DND-41 (cell line): ENCODE data around the gene DOC2A.

Experiments
- ATAC-seq: fragments of 200-7000 bp; cut with Tn5 transposase; 3 replicates; pipeline ENCODE4 v1.9.1; 2021; ENCODE audit warnings: low read depth; ENCODE audit not compliant: insufficient read depth
- DNase-seq: peaks from one replicate; pipeline ENCODE4 v3.0.0-alpha.2; 2020
- H2AFZ ChIP-seq: 2 replicates; pipeline ENCODE4 v1.6.0; 2012; ENCODE audit warnings: low read depth, low read length
- H3K27ac ChIP-seq: 2 replicates; pipeline ENCODE4 v1.5.1; 2012; ENCODE audit warnings: low read length, inconsistent platforms
- H3K27me3 ChIP-seq: fragments of 200-600 bp; sonication (generic); 2 replicates; pipeline ENCODE4 v1.6.0; 2012; ENCODE audit warnings: low read length, mild to moderate bottlenecking, inconsistent platforms; ENCODE audit not compliant: insufficient read depth, poor library complexity
- H3K36me3 ChIP-seq: 2 replicates; pipeline ENCODE4 v1.5.1; 2012; ENCODE audit warnings: low read length, inconsistent platforms; ENCODE audit not compliant: insufficient read depth
- H3K4me1 ChIP-seq: 2 replicates; pipeline ENCODE4 v1.5.1; 2012; ENCODE audit warnings: mild to moderate bottlenecking, low read length; ENCODE audit not compliant: insufficient read depth
- H3K4me2 ChIP-seq: 2 replicates; pipeline ENCODE4 v1.6.0; 2012; ENCODE audit warnings: mild to moderate bottlenecking, moderate library complexity, low read length, inconsistent platforms; ENCODE audit not compliant: insufficient read depth
- H3K4me3 ChIP-seq, 2 experiments: fragments of 200-600 bp in 1 of 2; shearing (Covaris generic) in 1 of 2; 2 replicates each; pipeline ENCODE4 v1.5.1; 2012 to 2016; ENCODE audit warnings: inconsistent platforms in 2 of 2, low read length in 2 of 2, mild to moderate bottlenecking in 2 of 2, low read depth in 1 of 2, moderate library complexity in 1 of 2
- H3K79me2 ChIP-seq: 2 replicates; pipeline ENCODE4 v1.6.0; 2012; ENCODE audit warnings: low read length, inconsistent platforms; ENCODE audit not compliant: insufficient read depth
- H3K9ac ChIP-seq: 2 replicates; pipeline ENCODE4 v1.6.0; 2012; ENCODE audit warnings: low read depth, mild to moderate bottlenecking, inconsistent platforms, low read length, moderate library complexity
- H3K9me3 ChIP-seq: 2 replicates; pipeline ENCODE4 v1.5.1; 2012; ENCODE audit warnings: low read length, moderate library complexity, mild to moderate bottlenecking, inconsistent platforms; ENCODE audit not compliant: insufficient read depth, severe bottlenecking
- H4K20me1 ChIP-seq: 2 replicates; pipeline ENCODE4 v1.6.0; 2012; ENCODE audit warnings: low read length; ENCODE audit not compliant: insufficient read depth
- CTCF ChIP-seq: IDR thresholded peaks from 2 replicates; pipeline ENCODE4 v1.5.1; 2012; ENCODE audit warnings: borderline replicate concordance, low read length, moderate library complexity, mild to moderate bottlenecking; ENCODE audit not compliant: poor library complexity, severe bottlenecking; ENCODE audit errors: extremely low read depth
- EZH2 ChIP-seq: IDR thresholded peaks from 3 replicates; pipeline ENCODE4 v1.6.1; 2012; ENCODE audit warnings: borderline replicate concordance, low read depth, mild to moderate bottlenecking, moderate library complexity, low read length, inconsistent platforms; ENCODE audit not compliant: severe bottlenecking

DOC2A gene

GRCh38 chr16:30007378-30007895, 3.4 kb downstream of the DOC2A start:
- Histone ChIP-seq H3K36me3 (peaks cover 36% of the 10 kb centered on the region), H3K79me2 (no peaks in the 10 kb centered on the region), H4K20me1 (peaks cover 7% of the 10 kb centered on the region; the same call in 1 of the 2 replicates), H3K27me3 (no peaks in the 10 kb centered on the region), H3K9me3 (no peaks in the 10 kb centered on the region), H3K4me3 (no peak overlapping the region), H3K4me2 (no peak overlapping the region), H3K27ac (no peak overlapping the region), H3K9ac (no peak overlapping the region), H3K4me1 (peaks cover 17% of the 10 kb centered on the region), H2AFZ (no peak overlapping the region)
- DNase-seq (no peak), ATAC-seq (no peak)
- TF ChIP-seq EZH2: no peak
- no peak for TF ChIP-seq CTCF

GRCh38 chr16:30006659-30007377, 4.0 kb downstream of the DOC2A start:
- Histone ChIP-seq H2AFZ (no peak overlapping the region), H3K4me2 (no peak overlapping the region), H3K4me1 (peaks cover 17% of the 10 kb centered on the region), H3K27ac (no peak overlapping the region), H4K20me1 (peaks cover 7% of the 10 kb centered on the region; the same call in 1 of the 2 replicates), H3K9me3 (no peaks in the 10 kb centered on the region), H3K27me3 (no peaks in the 10 kb centered on the region), H3K79me2 (no peaks in the 10 kb centered on the region), H3K36me3 (peaks cover 43% of the 10 kb centered on the region), H3K4me3 (no peak overlapping the region), H3K9ac (no peak overlapping the region)
- no peak for TF ChIP-seq CTCF
- no peak for ATAC-seq
- DNase-seq: no peak

- ATAC-seq (no peak), DNase-seq (no peak)
- peaks cover 7% of the 10 kb centered on the region; the same call in 1 of the 2 replicates for H4K20me1 ChIP-seq
- no peaks in the 10 kb centered on the region for H3K9me3 ChIP-seq
- no peak overlapping the region for H2AFZ ChIP-seq
- H3K4me3 ChIP-seq: no peak overlapping the region
- no peak overlapping the region for H3K4me2 ChIP-seq
- TF ChIP-seq CTCF: no peak
- TF ChIP-seq EZH2: no peak
- no peak overlapping the region for H3K27ac ChIP-seq
- no peaks in the 10 kb centered on the region for H3K79me2 ChIP-seq
- peaks cover 10% of the 10 kb centered on the region for H3K4me1 ChIP-seq
- peaks cover 50% of the 10 kb centered on the region for H3K36me3 ChIP-seq
- no peak overlapping the region for H3K9ac ChIP-seq
- no peaks in the 10 kb centered on the region for H3K27me3 ChIP-seq
These were observed 4.7 kb downstream of the DOC2A start for GRCh38 chr16:30006095-30006473.
